Jurkat, Clone E6-1 (cell line): ENCODE results near the gene CBY3.
"Not testable (repeated sequence)": the region's sequence is repeated elsewhere in the genome, so short reads cannot be mapped to it uniquely, and the experiment has no call there.

ENCODE experiments used
- DNase-seq: peaks from one replicate; pipeline ENCODE4 v3.0.0-alpha.2; 2011; ENCODE audit warnings: low read depth, low spot score
- H3K4me3 ChIP-seq: 2 replicates; pipeline ENCODE4 v1.5.1; 2011; ENCODE audit warnings: mild to moderate bottlenecking, low read length, control low read depth, moderate library complexity

CBY3 gene

DNA sequence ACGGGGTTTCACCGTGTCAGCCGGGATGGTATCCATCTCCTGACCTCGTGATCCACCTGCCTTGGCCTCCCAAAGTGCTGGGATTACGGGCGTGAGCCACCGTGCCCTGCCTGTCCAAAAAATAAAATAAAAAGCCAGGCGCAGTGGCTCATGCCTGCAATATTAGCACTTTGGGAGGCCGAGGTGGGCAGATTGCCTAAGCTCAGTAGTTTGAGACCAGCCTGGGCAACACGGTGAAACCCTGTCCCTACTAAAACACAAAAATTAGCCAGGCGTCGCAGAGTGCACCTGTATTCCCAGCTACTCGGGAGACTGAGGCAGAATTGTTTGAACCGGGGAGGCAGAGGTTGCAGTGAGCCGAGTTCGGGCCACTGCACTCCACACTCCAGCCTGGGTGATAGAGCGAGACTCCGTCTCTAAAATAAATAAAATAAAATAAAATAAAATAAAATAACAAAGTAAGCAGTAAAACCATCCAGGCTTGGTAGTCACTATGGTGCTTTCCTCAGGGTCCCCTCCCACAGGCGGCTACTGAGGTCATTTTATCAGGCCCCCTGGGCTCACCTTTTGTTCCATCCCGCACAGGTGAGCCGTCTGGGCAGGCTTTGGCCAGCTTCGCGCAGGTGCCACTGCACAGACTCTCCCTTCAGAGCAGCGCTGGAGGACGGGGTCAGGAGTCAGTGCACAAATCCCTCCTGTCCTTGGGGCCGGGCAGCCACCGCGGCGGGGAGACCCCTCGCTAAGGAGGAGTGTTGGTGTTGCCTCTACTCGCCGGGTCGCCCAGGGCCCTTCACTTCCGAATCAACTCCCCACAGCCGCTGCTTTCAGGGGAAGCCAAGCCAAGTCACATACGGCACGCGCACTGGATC, 47.1 kb downstream of the CBY3 start:
- not testable (repeated sequence) for DNase-seq
- peak overlapping the region; percentile 46 for H3K4me3 ChIP-seq
